ENCODE results near the gene SERPINA10.

- no peak for TF ChIP-seq EZH2 (IDR thresholded peaks at IDR 0.05; ENCODE audit: borderline replicate concordance, low read depth, low read length, severe bottlenecking)
- no peak for TF ChIP-seq CTCF (IDR thresholded peaks at IDR 0.05; ENCODE audit: borderline replicate concordance, extremely low read depth, low read length, poor library complexity, severe bottlenecking)
Measured at GRCh38 chr14:94293578-94293924, 483 bp upstream of the SERPINA10 start.

All from DND-41 (cell line).